Fibroblast of the aortic adventitia (primary cell): ENCODE data around the gene SCAF1. TPM values are rescaled to one million over a fixed set of nuclear protein-coding genes. Genes with fewer than 3 reads are reported as not detected.

Experiments used
- DNase-seq: peaks from one replicate; pipeline ENCODE4 v3.0.0-alpha.2; 2010; ENCODE audit warnings: low read depth
- H3K4me3 ChIP-seq: 2 replicates; pipeline ENCODE4 v1.5.1; 2011; ENCODE audit warnings: low read depth, mild to moderate bottlenecking, control low read depth, low read length, moderate library complexity
- CTCF ChIP-seq: IDR thresholded peaks from 2 replicates; pipeline ENCODE4 v1.5.1; 2011; ENCODE audit warnings: mild to moderate bottlenecking, low read length, control low read depth, inconsistent platforms; ENCODE audit not compliant: insufficient read depth
- total RNA-seq: library from RNA; depleted of rRNA; stranded (reverse); fragments of >200 nt; gene quantifications from 2 replicates; pipeline ENCODE4 v1.2.3, GENCODE V29; 2012; ENCODE audit warnings: low replicate concordance

Gene SCAF1
- total RNA-seq, 1 donor: 16.9 TPM

- DNase-seq: no peak
Observed at GRCh38 chr19:49667473-49667872, 25.5 kb downstream of the SCAF1 start.

DNA sequence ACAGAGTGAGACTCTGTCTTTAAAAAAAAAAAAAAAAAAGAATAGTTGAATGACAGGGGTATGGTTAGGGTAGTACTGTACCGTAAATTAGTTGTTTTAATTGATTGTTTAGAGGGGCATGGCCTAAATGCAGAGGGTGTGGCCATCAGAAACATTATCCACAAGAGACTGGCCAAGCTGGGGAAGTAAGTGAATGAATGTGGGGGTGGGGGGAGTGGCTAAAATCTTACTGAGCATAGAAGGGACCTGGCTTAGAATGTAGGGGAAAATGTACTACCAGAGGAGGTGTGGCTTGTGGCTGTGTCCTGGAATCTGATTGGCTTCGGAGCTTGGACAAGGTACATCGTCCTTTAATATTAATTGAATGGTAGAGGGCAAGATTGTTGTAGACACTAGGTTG lies 27.5 kb downstream of the SCAF1 start:
- no peak overlapping the region for H3K4me3 ChIP-seq
- DNase-seq: no peak
- TF ChIP-seq CTCF: no peak

More at GRCh38 chr19:49667473-49667872, 25.5 kb downstream of the SCAF1 start:
- TF ChIP-seq CTCF: no peak
- no peak overlapping the region for H3K4me3 ChIP-seq

GRCh38 chr19:49672131-49672919 lies 30.3 kb downstream of the SCAF1 start:
- H3K4me3 ChIP-seq: peak overlapping the region; percentile 9
- peak; percentile 97 for TF ChIP-seq CTCF
- DNase-seq: peak; percentile 67

- H3K4me3 ChIP-seq: peak overlapping the region; percentile 65
- TF ChIP-seq CTCF: no peak
- DNase-seq: peak; percentile 97
Observed at GRCh38 chr19:49676136-49676783, 34.3 kb downstream of the SCAF1 start.

DNA sequence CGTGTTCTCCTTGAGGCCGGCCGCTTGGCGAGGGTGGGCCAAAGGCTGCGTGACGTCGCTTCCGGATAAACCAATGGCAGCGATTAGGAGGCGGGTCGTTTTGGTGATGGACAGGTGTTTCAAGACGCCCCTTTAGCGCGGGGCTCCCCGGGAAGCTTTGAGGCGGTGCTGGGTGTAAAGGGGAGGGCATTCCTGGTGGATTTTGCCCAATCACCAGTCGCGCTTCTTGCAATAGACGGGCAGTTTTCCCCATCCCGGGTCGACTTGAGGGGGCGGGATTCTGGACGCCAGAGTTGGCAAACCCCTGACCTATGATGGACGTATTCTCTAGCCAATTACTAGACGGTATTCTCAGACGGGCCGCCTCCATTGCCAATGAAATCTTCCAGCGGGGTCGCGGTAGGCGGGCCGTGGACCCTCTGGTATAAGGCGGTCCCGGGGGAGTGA lies 34.8 kb downstream of the SCAF1 start:
- DNase-seq: peak; percentile 100
- no peak for TF ChIP-seq CTCF
- H3K4me3 ChIP-seq: peak overlapping the region; percentile 99

DNA sequence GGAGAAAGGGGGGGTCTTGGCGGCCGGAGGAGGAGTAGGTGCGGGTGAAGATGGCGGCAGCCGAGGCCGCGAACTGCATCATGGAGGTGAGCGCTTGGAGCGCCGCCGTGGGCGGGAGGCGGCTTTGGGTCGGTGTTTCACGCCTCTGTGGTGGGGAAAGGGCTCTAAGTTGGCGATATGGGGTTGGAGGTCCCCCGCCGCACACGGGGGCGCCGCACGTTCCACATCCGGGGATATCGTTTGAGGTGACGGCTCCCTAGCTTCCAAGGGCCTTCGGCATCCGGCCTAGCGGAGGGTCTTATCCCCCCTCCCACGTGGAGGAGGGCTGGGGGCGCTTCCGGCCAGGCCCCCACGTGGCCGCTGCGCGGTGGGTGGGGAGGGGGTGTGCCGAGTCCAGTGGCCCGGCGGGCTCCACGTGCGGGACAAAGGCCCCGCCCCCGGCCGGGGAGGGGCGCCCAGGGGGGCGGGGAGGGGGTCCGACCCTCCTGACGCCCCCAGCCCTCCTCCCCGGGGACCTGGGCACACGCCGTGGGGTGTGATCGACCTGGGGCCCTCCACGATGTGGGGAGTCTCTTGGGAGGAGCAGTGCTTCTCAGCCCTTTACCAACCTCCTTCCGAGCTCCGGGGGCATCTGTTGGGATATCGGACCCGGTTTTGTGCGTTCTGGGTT lies 35.4 kb downstream of the SCAF1 start, which contains the start of gene PRMT1:
Gene PRMT1, plus strand, starts transcription at position 41 of the 670 bp plus-strand sequence. Its CDS starts 10 bp downstream, at position 51.
- DNase-seq: no peak
- peak within 1 kb of the TSS; percentile 99 for H3K4me3 ChIP-seq
- TF ChIP-seq CTCF: no peak
